Smooth muscle cell (in vitro differentiated cells): ENCODE data around the gene NR3C2. TPM values are rescaled to one million over a fixed set of nuclear protein-coding genes. Genes with fewer than 3 reads are reported as not detected.

ENCODE experiments used
- DNase-seq: peaks from one replicate; lab custom pipeline; 2025; ENCODE audit not compliant: unreplicated experiment; lab: John Stamatoyannopoulos, UW
- H2AFZ ChIP-seq: fragments of 200-600 bp; sonication (generic); 2 replicates; pipeline ENCODE4 v1.6.0; 2016; ENCODE audit warnings: antibody characterized with exemption, low read depth, mild to moderate bottlenecking
- H3F3A ChIP-seq: fragments of 200-600 bp; sonication (generic); 2 replicates; pipeline ENCODE4 v1.6.0; 2017; ENCODE audit warnings: antibody characterized with exemption, low read depth
- H3K27ac ChIP-seq: fragments of 200-600 bp; sonication (generic); 2 replicates; pipeline ENCODE4 v1.5.1; 2016; ENCODE audit warnings: low read depth, mild to moderate bottlenecking
- H3K27me3 ChIP-seq: fragments of 200-600 bp; sonication (generic); 2 replicates; pipeline ENCODE4 v1.6.1; 2016; ENCODE audit warnings: low read depth, mild to moderate bottlenecking
- H3K36me3 ChIP-seq: fragments of 200-600 bp; sonication (generic); 2 replicates; pipeline ENCODE4 v1.5.1; 2016; ENCODE audit warnings: low read depth
- H3K4me1 ChIP-seq: fragments of 200-600 bp; sonication (generic); 2 replicates; pipeline ENCODE4 v1.5.1; 2016; ENCODE audit warnings: low read depth
- H3K4me2 ChIP-seq: fragments of 200-600 bp; sonication (generic); 2 replicates; pipeline ENCODE4 v1.6.0; 2016; ENCODE audit warnings: mild to moderate bottlenecking
- H3K4me3 ChIP-seq: fragments of 200-600 bp; sonication (generic); 2 replicates; pipeline ENCODE4 v1.5.1; 2016; ENCODE audit warnings: mild to moderate bottlenecking
- H3K79me2 ChIP-seq: fragments of 200-600 bp; sonication (generic); 2 replicates; pipeline ENCODE4 v1.6.0; 2016; ENCODE audit warnings: low read depth, mild to moderate bottlenecking
- H3K9ac ChIP-seq: fragments of 200-600 bp; sonication (generic); 2 replicates; pipeline ENCODE4 v1.6.0; 2016; ENCODE audit warnings: low read depth
- H3K9me3 ChIP-seq: fragments of 200-600 bp; sonication (generic); replicated peaks from 2 replicates; pipeline ENCODE4 v1.5.1; 2016; ENCODE audit warnings: low read depth
- H4K20me1 ChIP-seq: fragments of 200-600 bp; sonication (generic); 2 replicates; pipeline ENCODE4 v1.6.0; 2016; ENCODE audit warnings: low read depth
- WGBS: methylation state at CpG from one replicate; pipeline ENCODE4 v1.1.7; 2016; ENCODE audit warnings: low lambda C conversion rate; 5-methylcytosine and 5-hydroxymethylcytosine counted together
- polyA plus RNA-seq: library from polyadenylated mRNA; unstranded; fragments of >200 nt; fragmentation: Nextera tagmentation; extraction: Ambion mirVana; gene quantifications from 2 replicates; pipeline ENCODE4 v1.2.1, GENCODE V29; 2016
- total RNA-seq: library from RNA; depleted of rRNA; stranded (reverse); fragments of >200 nt; gene quantifications from 2 replicates; pipeline ENCODE4 v1.2.3, GENCODE V29; 2014
- TF ChIP-seq, protein P1 (sequence below): fragments of 200-600 bp; sonication (generic); IDR thresholded peaks from 2 replicates; pipeline ENCODE4 v1.5.1; 2017; ENCODE audit warnings: borderline replicate concordance, mild to moderate bottlenecking, antibody characterized with exemption; ENCODE audit not compliant: insufficient read depth, poor library complexity, severe bottlenecking

NR3C2 gene
- total and polyA plus RNA-seq, 2 experiments from 2014 or later = 0.09 TPM; not detected in 1

DNA sequence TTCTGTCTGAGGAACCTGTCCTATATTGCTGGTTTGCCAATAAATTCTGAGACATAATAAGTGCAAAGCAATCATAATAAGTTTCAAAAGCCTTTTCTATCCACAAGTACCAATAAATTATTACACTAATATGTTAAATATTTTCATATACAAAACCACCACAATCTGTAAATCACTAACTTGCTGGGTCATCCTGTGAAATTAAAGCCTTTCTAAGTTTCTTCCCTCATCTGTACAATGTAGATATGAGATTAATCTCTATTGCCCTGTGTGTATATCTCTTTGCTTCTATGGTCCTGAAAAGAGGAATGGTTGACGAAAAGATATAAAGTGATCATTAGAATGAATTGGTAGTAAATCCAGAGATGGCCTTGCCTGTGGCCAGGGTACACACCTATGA is 231.6 kb downstream of the NR3C2 start:
- TF ChIP-seq, protein P1, sequence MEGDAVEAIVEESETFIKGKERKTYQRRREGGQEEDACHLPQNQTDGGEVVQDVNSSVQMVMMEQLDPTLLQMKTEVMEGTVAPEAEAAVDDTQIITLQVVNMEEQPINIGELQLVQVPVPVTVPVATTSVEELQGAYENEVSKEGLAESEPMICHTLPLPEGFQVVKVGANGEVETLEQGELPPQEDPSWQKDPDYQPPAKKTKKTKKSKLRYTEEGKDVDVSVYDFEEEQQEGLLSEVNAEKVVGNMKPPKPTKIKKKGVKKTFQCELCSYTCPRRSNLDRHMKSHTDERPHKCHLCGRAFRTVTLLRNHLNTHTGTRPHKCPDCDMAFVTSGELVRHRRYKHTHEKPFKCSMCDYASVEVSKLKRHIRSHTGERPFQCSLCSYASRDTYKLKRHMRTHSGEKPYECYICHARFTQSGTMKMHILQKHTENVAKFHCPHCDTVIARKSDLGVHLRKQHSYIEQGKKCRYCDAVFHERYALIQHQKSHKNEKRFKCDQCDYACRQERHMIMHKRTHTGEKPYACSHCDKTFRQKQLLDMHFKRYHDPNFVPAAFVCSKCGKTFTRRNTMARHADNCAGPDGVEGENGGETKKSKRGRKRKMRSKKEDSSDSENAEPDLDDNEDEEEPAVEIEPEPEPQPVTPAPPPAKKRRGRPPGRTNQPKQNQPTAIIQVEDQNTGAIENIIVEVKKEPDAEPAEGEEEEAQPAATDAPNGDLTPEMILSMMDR = no peak

DNA sequence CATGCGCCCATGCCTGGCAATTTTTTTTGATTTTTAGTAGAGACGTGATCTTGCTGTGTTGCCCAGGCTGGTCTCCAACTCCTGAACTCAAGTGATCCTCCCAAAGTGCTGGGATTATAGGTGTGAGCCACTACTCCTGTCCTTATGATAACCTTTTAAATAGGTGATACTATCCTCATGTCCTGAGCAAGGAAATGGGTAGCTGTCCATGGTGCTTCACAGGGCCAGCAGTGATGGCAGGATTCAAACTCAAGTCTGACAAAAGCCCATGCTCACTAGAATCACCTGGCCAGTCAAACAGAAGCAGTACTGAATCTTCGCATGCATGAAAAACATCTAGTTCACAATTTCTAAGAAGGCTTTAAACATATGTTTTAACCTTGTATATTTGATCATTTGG is 235.1 kb downstream of the NR3C2 start:
- WGBS = 92% methylated on average over 3 of the region's 3 CpGs
- no peak overlapping the region for H3K4me2 ChIP-seq

More for the DNA sequence above, 231.6 kb downstream of the NR3C2 start:
- Histone ChIP-seq H3K79me2 (no peaks in the 10 kb centered on the region), H3F3A (no peaks in the 10 kb centered on the region), H3K9ac (no peak overlapping the region), H3K27me3 (no peaks in the 10 kb centered on the region), H3K4me1 (no peaks in the 10 kb centered on the region), H3K27ac (no peak overlapping the region), H2AFZ (no peak overlapping the region), H4K20me1 (no peaks in the 10 kb centered on the region), H3K4me3 (no peak overlapping the region), H3K9me3 (no peaks in the 10 kb centered on the region), H3K36me3 (no peaks in the 10 kb centered on the region), H3K4me2 (no peak overlapping the region)
- WGBS = 97% methylated on average over 1 of the region's 1 CpG
- DNase-seq = no peak

DNA sequence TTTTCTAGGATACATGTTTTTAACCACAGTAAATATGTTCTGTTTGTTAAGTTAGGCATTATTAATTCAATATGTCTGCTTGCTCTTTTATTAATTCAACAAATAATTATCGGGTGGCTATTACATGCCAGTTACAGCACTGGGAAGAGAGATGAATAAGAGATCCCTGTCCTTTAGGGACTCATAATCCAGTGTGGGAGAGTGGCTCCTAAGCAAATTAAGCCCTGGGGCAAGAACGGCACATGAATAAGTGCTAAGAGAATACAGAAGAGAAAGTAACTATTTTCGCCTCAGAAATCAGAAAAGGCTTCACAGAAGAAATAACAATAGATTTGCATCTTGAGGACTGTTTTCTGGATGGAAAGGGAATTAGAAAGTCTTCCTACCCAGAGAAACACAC is 236.7 kb downstream of the NR3C2 start:
- Histone ChIP-seq H3K27me3 (peaks cover 9% of the 10 kb centered on the region), H3K9ac (no peak overlapping the region), H3K79me2 (no peaks in the 10 kb centered on the region), H3K9me3 (no peaks in the 10 kb centered on the region), H3K4me3 (no peak overlapping the region), H2AFZ (no peak overlapping the region), H3K4me2 (no peak overlapping the region), H3K4me1 (peaks cover 13% of the 10 kb centered on the region), H3K36me3 (no peaks in the 10 kb centered on the region), H3F3A (no peaks in the 10 kb centered on the region), H3K27ac (no peak overlapping the region), H4K20me1 (no peaks in the 10 kb centered on the region)
- TF ChIP-seq, protein P1 = no peak
- DNase-seq = no peak
- WGBS = 85% methylated on average over 3 of the region's 3 CpGs

More for the DNA sequence above, 235.1 kb downstream of the NR3C2 start:
- H3K9ac ChIP-seq = no peak overlapping the region
- no peak overlapping the region for H2AFZ ChIP-seq
- peaks cover 13% of the 10 kb centered on the region for H3K4me1 ChIP-seq
- DNase-seq = no peak
- H3K36me3 ChIP-seq = no peaks in the 10 kb centered on the region
- no peak overlapping the region for H3K27ac ChIP-seq
- H3K79me2 ChIP-seq = no peaks in the 10 kb centered on the region
- no peaks in the 10 kb centered on the region for H4K20me1 ChIP-seq
- peaks cover 9% of the 10 kb centered on the region for H3K27me3 ChIP-seq
- no peaks in the 10 kb centered on the region for H3K9me3 ChIP-seq
- no peak overlapping the region for H3K4me3 ChIP-seq
- TF ChIP-seq, protein P1 = no peak
- no peaks in the 10 kb centered on the region for H3F3A ChIP-seq

DNA sequence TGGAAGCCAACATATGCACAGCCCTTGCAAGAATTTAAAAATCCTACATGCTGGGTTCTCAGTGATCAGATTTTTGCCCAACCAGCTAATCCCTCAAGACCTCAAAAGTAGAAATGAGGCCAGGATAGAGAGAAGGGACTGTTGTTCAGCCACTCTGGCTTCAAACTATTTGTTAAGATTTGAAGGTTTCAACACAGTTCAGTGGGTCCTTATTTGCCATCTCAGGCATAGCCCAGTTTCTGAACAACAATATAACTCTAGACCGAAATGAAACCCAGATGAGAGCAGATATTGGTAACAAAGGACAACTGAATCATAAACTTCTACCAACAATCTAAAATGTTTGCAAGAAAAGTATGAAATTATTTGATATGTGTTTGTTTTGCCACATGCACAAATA is 237.3 kb downstream of the NR3C2 start:
- Histone ChIP-seq H3K79me2 (no peaks in the 10 kb centered on the region), H2AFZ (no peak overlapping the region), H3K4me2 (no peak overlapping the region), H3F3A (no peaks in the 10 kb centered on the region), H3K4me3 (no peak overlapping the region), H3K4me1 (peaks cover 13% of the 10 kb centered on the region), H3K36me3 (no peaks in the 10 kb centered on the region), H3K27me3 (peaks cover 9% of the 10 kb centered on the region), H4K20me1 (no peaks in the 10 kb centered on the region), H3K9me3 (no peaks in the 10 kb centered on the region), H3K27ac (no peak overlapping the region), H3K9ac (no peak overlapping the region)
- WGBS = 97% methylated on average over 1 of the region's 1 CpG
- no peak for DNase-seq
- TF ChIP-seq, protein P1 = no peak
